Thoracic aorta (tissue), 2 donors: ENCODE data around the gene RCOR3. TPM values are rescaled to one million over a fixed set of nuclear protein-coding genes. Genes with fewer than 3 reads are reported as not detected.
"Not testable (repeated sequence)": the region's sequence is repeated elsewhere in the genome, so short reads cannot be mapped to it uniquely, and the experiment has no call there.

Experiments used
- ATAC-seq: fragments of 150-250 bp; one replicate; pipeline ENCODE4 v1.8.0; 2017; ENCODE audit warnings: low read depth; ENCODE audit not compliant: insufficient number of reproducible peaks, low FRiP score
- DNase-seq: peaks from one replicate; pipeline ENCODE4 v3.0.0-alpha.2; 2020; ENCODE audit warnings: low spot score
- H3K27ac ChIP-seq, 2 donors: fragments of 200-600 bp; sonication (generic); 1 replicate in 1 of 2; 2 replicates in 1 of 2; pipeline ENCODE4 v1.5.1; 2016; ENCODE audit warnings: mild to moderate bottlenecking in 2 of 2, moderate library complexity in 2 of 2
- H3K27me3 ChIP-seq: fragments of 200-600 bp; sonication (generic); replicated peaks from 2 replicates; pipeline ENCODE4 v1.6.0; 2016; ENCODE audit warnings: mild to moderate bottlenecking; ENCODE audit not compliant: insufficient read depth
- H3K36me3 ChIP-seq: fragments of 200-600 bp; sonication (generic); one replicate; pipeline ENCODE4 v1.5.1; 2016
- H3K4me1 ChIP-seq, 2 donors: fragments of 200-600 bp; sonication (generic); 1 replicate in 1 of 2; 2 replicates in 1 of 2; pipeline versions ENCODE4 v1.5.1 to v1.6.0; 2016; ENCODE audit warnings: low read depth in 2 of 2, mild to moderate bottlenecking in 1 of 2; ENCODE audit not compliant: control insufficient read depth in 1 of 2
- H3K4me3 ChIP-seq: fragments of 200-600 bp; sonication (generic); 2 replicates; pipeline ENCODE4 v1.5.1; 2016; ENCODE audit warnings: mild to moderate bottlenecking
- H3K9me3 ChIP-seq: fragments of 200-600 bp; sonication (generic); 2 replicates; pipeline ENCODE4 v1.5.1; 2016
- CTCF ChIP-seq: fragments of 200-600 bp; sonication (generic); IDR thresholded peaks from one replicate; pipeline ENCODE4 v1.5.1; 2019; ENCODE audit warnings: antibody characterized with exemption
- total RNA-seq, 2 donors: library from RNA; depleted of rRNA; stranded (reverse); fragments of >200 nt; gene quantifications; one replicate each; pipeline versions ENCODE4 v1.1.0 to v1.2.3, GENCODE V29; 2016

RCOR3 gene
- total RNA-seq, 2 donors from 2014 or later, result 59.2 to 70.3 TPM

GRCh38 chr1:211345719-211346118 lies 86.6 kb downstream of the RCOR3 start:
- Histone ChIP-seq H3K4me1 (peaks cover 18 to 68% of the 10 kb centered on the region in 2 donors), H3K36me3 (no peaks in the 10 kb centered on the region), H3K27ac (peak overlapping the region in 1 of 2 donors; percentile 13), H3K9me3 (no peaks in the 10 kb centered on the region), H3K27me3 (no peaks in the 10 kb centered on the region), H3K4me3 (no peak overlapping the region)
- DNase-seq (no peak), ATAC-seq (no peak)
- TF ChIP-seq CTCF, result no peak

- no peaks in the 10 kb centered on the region for H3K27me3 ChIP-seq
- DNase-seq (no peak), ATAC-seq (no peak)
- no peak overlapping the region for H3K4me3 ChIP-seq
- no peaks in the 10 kb centered on the region for H3K36me3 ChIP-seq
- H3K9me3 ChIP-seq, result no peaks in the 10 kb centered on the region
- peaks cover 14 to 61% of the 10 kb centered on the region in 2 donors for H3K4me1 ChIP-seq
- no peak for TF ChIP-seq CTCF
- H3K27ac ChIP-seq, result peak overlapping the region; percentile 28 to 44
Measured at GRCh38 chr1:211347077-211347844, 88.1 kb downstream of the RCOR3 start.

GRCh38 chr1:211348547-211348946 lies 89.4 kb downstream of the RCOR3 start:
- Histone ChIP-seq H3K27ac (no peak overlapping the region), H3K9me3 (no peaks in the 10 kb centered on the region), H3K4me3 (no peak overlapping the region), H3K27me3 (no peaks in the 10 kb centered on the region), H3K36me3 (no peaks in the 10 kb centered on the region), H3K4me1 (peaks cover 9 to 55% of the 10 kb centered on the region in 2 donors)
- no peak for TF ChIP-seq CTCF
- ATAC-seq (no peak), DNase-seq (no peak)

GRCh38 chr1:211349741-211350140 lies 90.6 kb downstream of the RCOR3 start:
- Histone ChIP-seq H3K36me3 (no peaks in the 10 kb centered on the region), H3K27ac (no peak overlapping the region), H3K4me1 (peaks cover 7 to 62% of the 10 kb centered on the region in 2 donors), H3K9me3 (no peaks in the 10 kb centered on the region), H3K4me3 (no peak overlapping the region), H3K27me3 (no peaks in the 10 kb centered on the region)
- TF ChIP-seq CTCF, result no peak
- DNase-seq, result no peak
- no peak for ATAC-seq

- H3K27ac ChIP-seq, H3K36me3 ChIP-seq, H3K9me3 ChIP-seq, H3K27me3 ChIP-seq, DNase-seq, H3K4me3 ChIP-seq, ATAC-seq: not testable (repeated sequence)
- peaks cover 7 to 54% of the 10 kb centered on the region in 2 donors for H3K4me1 ChIP-seq
Measured at GRCh38 chr1:211352055-211352454, 92.9 kb downstream of the RCOR3 start.

GRCh38 chr1:211352465-211352864 lies 93.3 kb downstream of the RCOR3 start:
- H3K27me3 ChIP-seq, result no peaks in the 10 kb centered on the region
- TF ChIP-seq CTCF, result no peak
- no peaks in the 10 kb centered on the region for H3K36me3 ChIP-seq
- no peak overlapping the region for H3K27ac ChIP-seq
- no peak overlapping the region for H3K4me3 ChIP-seq
- DNase-seq (no peak), ATAC-seq (no peak)
- peaks cover 3 to 54% of the 10 kb centered on the region in 2 donors for H3K4me1 ChIP-seq
- H3K9me3 ChIP-seq, result no peaks in the 10 kb centered on the region
